Stimulated activated naive CD8-positive, alpha-beta T cell treated with anti-CD3 and anti-CD28 coated beads, Interleukin-15, Interleukin-2, amounts not matched to agents 100 U/mL and 50 U/mL, for 24 hours (primary cell): ENCODE measurements around the gene TOMM40.
A peak's percentile ranks its signal among the peaks of the same experiment; 100 is the strongest.

ENCODE experiments used
- ATAC-seq: fragments of 150-1000 bp; cut with Tn5 transposase; one replicate; pipeline ENCODE4 v1.10.0; 2021
- DNase-seq: peaks from one replicate; pipeline ENCODE4 v3.0.0; 2021

Gene TOMM40

DNA sequence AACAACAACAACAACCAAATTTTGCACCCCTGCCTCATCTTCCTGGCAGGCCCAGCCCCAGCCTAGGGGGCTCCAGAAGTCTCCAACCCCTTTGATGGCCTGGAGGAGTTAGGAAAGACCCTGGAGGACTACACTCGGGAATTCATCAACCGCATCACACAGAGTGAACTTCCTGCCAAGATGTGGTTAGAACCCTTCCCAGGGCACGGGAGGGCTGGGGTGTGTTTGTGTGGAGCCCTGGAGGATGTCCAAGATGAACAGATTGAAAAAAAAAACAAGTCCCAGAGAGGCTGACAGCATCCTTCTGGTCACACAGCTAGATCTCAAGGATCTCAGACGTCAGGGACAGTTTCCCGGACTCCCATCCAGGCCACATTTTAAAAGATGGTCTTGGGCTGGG is 36.7 kb downstream of the TOMM40 start:
- ATAC-seq (no peak), DNase-seq (no peak)

DNA sequence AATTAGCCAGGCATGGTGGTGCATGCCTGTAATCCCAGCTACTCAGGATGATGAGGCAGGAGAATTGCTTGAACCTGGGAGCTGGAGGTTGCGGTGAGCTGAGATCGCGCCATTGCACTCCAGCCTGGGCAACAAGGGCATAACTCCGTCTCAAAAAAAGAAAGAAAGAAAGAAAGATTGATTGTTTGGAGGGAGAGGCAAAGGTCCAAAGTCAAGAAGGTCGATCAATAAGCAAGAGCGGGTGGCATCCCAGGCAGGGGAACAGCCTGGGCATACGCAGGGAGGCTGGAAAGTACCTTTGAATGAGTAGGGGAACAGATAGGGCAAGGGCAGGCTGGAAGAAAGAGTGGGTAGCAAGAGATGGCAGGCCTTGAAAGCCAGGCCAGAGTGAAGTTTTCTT is 39.0 kb downstream of the TOMM40 start:
- DNase-seq: no peak
- no peak for ATAC-seq

DNA sequence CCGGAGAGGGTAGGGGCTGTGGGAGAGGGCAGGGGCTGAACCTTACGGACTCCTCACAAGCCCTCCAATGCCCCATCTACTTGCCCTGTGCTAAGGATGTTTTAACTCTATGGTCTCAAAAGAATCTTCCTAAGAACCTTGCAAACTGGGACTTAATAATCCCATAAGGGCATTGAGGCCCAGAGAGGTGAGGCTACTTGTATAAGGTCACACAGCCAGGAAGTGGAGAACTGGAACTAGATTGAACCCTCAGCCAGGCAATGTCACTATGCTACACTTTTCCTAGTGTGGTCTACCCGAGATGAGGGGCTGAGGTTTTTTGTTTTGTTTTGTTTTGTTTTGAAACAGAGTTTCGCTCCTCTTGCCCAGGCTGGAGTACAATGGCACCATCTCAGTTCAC is 40.5 kb downstream of the TOMM40 start:
- no peak for ATAC-seq
- DNase-seq: no peak

DNA sequence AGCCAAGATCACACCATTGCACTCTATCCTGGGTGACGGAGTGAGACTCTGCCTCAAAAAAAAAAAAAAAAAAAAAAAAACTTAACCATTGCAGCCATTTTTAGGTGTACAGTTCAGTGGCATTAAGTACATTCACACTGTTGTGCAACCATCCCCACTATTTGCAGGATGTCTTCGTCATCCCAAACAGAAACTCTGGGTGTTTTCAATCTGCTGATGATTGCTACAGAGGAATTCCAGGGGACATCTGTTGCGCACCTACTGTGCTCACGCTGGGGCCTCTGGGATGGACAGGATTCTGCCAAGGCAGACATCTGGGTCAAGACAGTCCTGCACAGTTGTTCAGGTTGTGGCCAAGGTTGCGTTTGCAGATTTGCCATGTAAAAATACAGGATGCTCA is 48.6 kb downstream of the TOMM40 start:
- no peak for ATAC-seq
- DNase-seq: no peak

DNA sequence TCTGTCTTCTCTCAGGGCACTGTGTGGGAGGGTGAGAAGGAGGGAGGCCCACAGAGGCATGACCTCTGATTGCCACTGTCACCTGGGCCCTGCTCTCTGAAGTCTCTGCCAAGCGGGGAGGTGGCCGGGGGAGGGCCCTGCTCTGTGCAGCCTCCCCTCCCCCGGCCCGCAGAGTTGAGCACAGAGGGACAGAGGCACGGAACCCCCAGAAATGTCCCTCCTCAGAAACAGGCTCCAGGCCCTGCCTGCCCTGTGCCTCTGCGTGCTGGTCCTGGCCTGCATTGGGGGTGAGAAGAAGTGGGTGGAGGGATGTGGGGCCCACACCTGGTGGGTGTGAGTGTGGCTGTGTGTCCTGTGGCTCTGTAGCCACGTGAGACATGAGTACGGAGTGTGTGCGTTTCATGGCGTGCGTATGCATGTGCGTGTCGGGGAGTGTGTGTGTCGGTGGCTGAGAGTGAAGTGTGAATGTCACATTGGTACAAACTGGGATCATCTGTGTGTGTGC is 51.1 kb downstream of the TOMM40 start, which contains the start of gene APOC4:
APOC4 (plus strand) TSS at position 171 of the 505 bp plus-strand sequence; CDS start at position 212, 41 bp downstream.
- ATAC-seq: no peak
- DNase-seq: no peak

DNA sequence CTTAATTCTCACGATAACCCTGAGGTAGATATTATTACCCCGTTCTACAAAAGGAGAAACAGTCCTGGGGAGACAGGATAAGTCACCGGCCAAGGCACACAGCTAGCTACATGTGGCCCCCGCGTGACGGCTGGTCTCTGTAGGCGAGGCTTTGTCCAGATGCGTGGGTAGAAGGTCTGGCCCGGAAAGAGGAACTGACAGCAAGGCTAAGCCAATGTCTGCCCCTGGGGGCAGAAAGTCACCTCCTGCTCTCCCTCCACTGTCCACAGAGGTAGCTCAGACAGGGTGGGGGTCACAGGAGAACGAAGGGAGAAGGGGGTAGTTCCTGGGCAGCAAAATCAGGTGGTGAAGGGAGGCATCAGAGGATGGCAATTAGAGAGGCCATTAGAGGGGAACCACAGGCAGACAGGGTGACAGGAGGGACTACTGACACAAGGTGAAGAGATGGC is 52.8 kb downstream of the TOMM40 start:
- no peak for DNase-seq
- ATAC-seq: no peak

DNA sequence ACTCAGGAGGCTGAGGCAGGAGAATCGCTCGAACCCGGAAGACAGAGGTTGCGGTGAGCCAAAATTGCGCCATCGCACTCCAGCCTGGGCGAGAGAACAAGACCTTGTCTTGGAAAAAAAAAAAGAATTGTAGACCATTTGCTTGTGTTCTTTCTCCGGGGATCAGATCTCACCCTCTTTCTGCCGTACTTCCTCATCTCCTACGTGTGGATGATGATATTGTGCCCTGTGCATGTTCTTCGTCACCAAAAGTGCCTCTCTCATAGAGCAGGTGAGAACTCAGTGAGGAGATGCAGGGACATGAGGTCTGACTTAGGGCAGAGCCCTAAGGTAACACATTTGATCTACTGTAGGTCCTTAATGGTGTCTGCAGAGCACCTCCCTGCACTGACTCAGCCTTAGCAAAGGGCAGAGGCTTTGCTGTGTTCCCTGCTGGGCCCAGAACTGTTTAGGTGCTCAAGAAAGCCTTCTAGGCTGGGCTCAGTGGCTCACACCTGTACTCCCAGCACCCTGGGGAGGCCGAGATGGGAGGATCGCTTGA is 56.1 kb downstream of the TOMM40 start:
- DNase-seq (no peak), ATAC-seq (no peak)

DNA sequence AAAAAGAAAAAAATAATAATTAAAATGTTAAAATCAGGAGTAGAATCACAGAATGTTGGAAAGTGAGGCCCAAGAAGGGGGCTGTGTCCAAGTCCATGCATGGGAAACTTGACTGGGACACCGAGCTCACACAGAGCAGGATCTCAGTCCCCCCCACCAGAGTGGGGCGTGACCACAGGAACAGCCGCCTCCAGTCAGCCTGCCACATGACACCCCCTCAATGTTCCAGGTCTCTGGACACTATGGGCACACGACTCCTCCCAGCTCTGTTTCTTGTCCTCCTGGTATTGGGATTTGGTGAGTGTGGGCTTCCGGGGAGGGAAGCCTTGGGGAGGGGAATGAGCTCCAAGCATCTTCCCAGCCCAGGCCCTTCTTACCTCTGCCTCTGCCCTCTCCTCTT is 57.2 kb downstream of the TOMM40 start:
- DNase-seq (no peak), ATAC-seq (no peak)

DNA sequence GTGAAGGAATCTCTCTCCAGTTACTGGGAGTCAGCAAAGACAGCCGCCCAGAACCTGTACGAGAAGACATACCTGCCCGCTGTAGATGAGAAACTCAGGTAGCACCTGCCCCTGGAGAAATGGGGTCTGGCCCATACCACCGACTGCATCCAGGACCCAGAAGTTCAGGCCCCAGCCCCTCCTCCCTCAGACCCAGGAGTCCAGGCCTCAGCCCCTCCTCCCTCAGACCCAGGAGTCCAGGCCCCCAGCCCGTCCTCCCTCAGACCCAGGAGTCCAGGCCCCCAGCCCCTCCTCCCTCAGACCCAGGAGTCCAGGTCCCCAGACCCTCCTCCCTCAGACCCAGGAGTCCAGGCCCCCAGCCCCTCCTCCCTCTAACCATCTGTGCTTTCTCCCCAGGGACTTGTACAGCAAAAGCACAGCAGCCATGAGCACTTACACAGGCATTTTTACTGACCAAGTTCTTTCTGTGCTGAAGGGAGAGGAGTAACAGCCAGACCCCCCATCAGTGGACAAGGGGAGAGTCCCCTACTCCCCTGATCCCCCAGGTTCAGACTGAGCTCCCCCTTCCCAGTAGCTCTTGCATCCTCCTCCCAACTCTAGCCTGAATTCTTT is 57.8 kb downstream of the TOMM40 start:
- DNase-seq: no peak
- no peak for ATAC-seq

DNA sequence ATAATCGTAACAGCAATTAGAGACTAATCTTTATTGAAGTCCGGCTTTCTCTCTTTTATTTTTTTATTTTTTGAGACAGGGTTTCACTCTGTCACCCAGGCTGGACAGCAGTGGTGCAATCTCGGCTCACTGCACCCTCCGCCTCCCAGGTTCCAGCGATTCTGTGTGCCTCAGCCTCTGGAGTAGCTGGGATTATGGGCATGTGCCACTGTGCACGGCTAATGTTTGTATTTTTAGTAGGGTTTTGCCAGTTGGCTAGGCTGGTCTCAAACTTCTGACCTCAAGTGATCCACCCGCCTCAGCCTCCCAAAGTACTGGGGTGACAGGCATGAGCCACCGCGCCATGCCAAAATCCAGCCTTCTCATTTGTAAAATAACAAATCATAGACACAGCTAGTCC is 58.5 kb downstream of the TOMM40 start:
- DNase-seq (no peak), ATAC-seq (no peak)

DNA sequence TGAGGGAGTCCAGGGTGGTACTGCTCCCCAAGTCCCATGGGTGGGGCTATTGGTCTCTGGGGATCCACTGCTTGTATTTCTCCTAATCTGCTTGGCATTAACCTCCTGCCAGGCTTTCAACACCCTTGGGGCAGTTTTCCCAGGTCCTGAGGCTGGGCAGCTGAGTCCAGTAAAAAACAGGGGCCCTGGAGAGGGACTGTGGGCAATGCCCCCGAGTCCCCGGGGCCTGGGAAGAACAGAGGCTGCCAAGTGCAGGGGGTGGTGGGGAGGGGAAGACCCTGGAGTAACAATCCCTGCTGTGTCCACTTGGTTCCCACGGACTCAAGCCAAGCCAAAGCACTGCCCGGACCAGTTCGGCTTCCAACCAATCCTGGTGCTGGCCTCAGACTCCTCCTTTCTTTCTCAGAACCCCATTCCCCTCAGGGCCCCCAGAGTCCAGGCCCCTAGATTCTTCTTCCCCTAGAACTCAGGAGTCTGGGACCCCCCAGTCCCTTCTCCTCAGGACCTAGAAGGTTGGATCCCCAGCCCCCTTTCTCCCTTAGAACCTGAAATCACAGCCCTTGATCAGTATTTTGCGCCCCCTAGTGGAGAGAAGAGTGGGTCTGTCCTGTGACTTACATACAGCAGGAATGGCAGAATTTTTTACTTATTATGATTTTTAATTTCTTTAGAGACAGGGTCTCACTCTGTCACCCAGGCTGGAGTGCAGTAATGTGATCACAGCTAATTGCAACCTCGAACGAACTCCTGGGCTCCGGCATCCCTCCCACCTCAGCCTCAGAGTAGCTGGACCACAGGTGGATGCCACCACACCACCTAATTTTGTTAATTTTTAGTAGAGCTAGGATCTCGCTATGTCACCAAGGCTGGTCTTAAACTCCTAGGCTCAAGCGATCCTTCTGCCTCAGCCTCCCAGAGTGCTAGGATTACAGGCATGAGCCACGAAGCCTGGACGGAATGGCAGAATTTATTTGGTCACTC is 60.4 kb downstream of the TOMM40 start:
- ATAC-seq (no peak), DNase-seq (peak; percentile 63)
